Muscle of leg (tissue), 11 donors: ENCODE data around the gene RNF213. TPM values are rescaled to one million over a fixed set of nuclear protein-coding genes. Genes with fewer than 3 reads are reported as not detected.
"Not testable (repeated sequence)": the region's sequence is repeated elsewhere in the genome, so short reads cannot be mapped to it uniquely, and the experiment has no call there.

Experiments
- DNase-seq: peaks from one replicate; pipeline ENCODE4 v3.0.0; 2013
- H3K27ac ChIP-seq: one replicate; pipeline ENCODE4 v1.5.1; 2013; ENCODE audit warnings: mild to moderate bottlenecking, low read length, control low read depth
- H3K27me3 ChIP-seq: one replicate; pipeline ENCODE4 v1.6.1; 2013; ENCODE audit warnings: low read length; ENCODE audit not compliant: control insufficient read depth, insufficient read depth
- H3K36me3 ChIP-seq: one replicate; pipeline ENCODE4 v1.6.1; 2013; ENCODE audit warnings: low read length; ENCODE audit not compliant: control insufficient read depth, insufficient read depth
- H3K4me1 ChIP-seq: one replicate; pipeline ENCODE4 v1.6.1; 2013; ENCODE audit warnings: low read length; ENCODE audit not compliant: control insufficient read depth, insufficient read depth
- H3K4me3 ChIP-seq: one replicate; pipeline ENCODE4 v1.5.1; 2013; ENCODE audit warnings: low read length, control low read depth
- H3K9me3 ChIP-seq: replicated peaks from 2 replicates; pipeline ENCODE4 v1.6.1; 2013; ENCODE audit warnings: low read depth, low read length; ENCODE audit not compliant: control insufficient read depth
- WGBS: methylation state at CpG from one replicate; pipeline ENCODE4 v1.1.5; 2013; ENCODE audit warnings: missing lambda C conversion rate; ENCODE audit not compliant: insufficient coverage; 5-methylcytosine and 5-hydroxymethylcytosine counted together
- polyA plus RNA-seq, 8 donors: library from polyadenylated mRNA; unstranded; fragments of 120-200 nt; gene quantifications; one replicate each; pipeline versions ENCODE4 v1.2.1 to v1.2.3, GENCODE V29; 2013; ENCODE audit warnings: inconsistent platforms in 1 of 8, low replicate concordance in 1 of 8; ENCODE audit not compliant: insufficient read length in 8 of 8, insufficient read depth in 1 of 8
- total RNA-seq: library from RNA; stranded (reverse); fragments of 120-200 nt; gene quantifications from one replicate; pipeline ENCODE4 v1.2.4, GENCODE V29; 2013

The RNF213 gene
- total and polyA plus RNA-seq, 9 donors: 23.0 to 43.0 (median 32.9) TPM

DNA sequence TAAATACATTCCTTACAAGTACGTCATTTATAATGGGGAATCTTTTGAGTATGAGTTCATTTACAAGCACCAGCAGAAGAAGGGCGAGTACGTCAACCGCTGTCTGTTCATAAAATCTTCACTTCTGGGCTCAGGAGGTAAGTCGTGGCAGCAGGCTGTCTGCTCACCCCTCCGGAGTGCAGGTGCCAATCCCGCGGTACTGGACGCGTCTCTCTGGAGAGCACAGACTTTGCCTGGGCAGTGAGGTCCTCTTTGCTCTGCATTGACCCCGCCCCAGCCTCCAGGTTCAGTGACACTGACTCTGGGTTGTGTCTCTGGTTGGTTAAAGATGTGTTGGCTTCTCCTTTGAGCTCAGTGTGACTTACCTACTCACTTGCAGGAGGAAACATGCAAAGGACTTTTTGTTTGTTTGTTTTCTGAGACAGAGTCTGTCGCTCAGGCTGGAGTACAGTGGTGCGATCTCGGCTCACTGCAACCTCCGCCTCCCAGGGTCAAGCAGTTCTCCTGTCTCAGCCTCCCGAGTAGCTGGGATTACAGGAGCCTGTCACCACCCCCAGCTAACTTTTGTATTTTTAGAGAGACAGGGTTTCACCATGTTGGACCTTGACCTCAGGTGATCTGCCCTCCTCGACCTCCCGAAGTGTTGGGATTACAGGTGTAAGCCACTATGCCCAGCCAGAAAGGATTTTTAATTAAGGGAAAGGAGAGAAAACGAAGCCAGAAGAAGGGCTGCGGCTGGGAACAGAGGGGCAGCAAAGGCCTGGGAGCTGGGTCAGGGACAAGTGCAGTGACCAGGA is 31.2 kb downstream of the RNF213 start:
- no peak overlapping the region for H3K27ac ChIP-seq
- H3K36me3 ChIP-seq: peaks cover 87% of the 10 kb centered on the region
- 95% methylated on average over 12 of the region's 20 CpGs for WGBS
- H3K27me3 ChIP-seq: no peaks in the 10 kb centered on the region
- DNase-seq: no peak
- H3K9me3 ChIP-seq: no peaks in the 10 kb centered on the region
- no peak overlapping the region for H3K4me3 ChIP-seq
- no peaks in the 10 kb centered on the region for H3K4me1 ChIP-seq

DNA sequence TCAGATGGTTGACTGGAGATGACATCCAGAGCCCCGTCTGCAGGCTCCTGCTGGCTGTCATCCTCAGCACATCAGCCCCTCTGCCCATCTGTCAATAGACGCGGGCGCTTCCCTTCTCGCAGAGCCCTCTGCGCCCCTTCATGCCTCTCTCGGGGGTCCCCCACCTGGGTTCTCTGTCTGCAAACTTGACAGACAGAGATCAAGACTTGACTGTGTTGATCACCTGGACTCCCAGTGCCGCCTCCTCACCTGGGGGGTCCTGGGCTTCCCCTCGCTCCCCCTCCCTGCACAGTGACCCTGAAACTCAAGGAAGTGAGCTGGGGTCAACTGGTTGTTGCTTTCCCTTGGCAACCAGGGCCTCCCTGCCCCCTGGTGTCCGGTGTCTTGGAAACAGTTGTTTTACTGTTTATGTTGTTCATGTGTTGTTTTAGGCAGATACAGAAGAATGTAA is 31.9 kb downstream of the RNF213 start:
- DNase-seq: no peak
- H3K27me3 ChIP-seq: no peaks in the 10 kb centered on the region
- no peaks in the 10 kb centered on the region for H3K4me1 ChIP-seq
- no peak overlapping the region for H3K4me3 ChIP-seq
- 92% methylated on average over 8 of the region's 10 CpGs for WGBS
- peaks cover 91% of the 10 kb centered on the region for H3K36me3 ChIP-seq
- no peak overlapping the region for H3K27ac ChIP-seq
- no peaks in the 10 kb centered on the region for H3K9me3 ChIP-seq

- Histone ChIP-seq H3K9me3 (no peaks in the 10 kb centered on the region), H3K27me3 (no peaks in the 10 kb centered on the region), H3K4me3 (no peak overlapping the region), H3K4me1 (no peaks in the 10 kb centered on the region), H3K27ac (no peak overlapping the region), H3K36me3 (peaks cover 91% of the 10 kb centered on the region)
- peak; percentile 74 for DNase-seq
- 90% methylated on average over 2 of the region's 7 CpGs for WGBS
Measured at GRCh38 chr17:80294210-80294609, 33.6 kb downstream of the RNF213 start.

DNA sequence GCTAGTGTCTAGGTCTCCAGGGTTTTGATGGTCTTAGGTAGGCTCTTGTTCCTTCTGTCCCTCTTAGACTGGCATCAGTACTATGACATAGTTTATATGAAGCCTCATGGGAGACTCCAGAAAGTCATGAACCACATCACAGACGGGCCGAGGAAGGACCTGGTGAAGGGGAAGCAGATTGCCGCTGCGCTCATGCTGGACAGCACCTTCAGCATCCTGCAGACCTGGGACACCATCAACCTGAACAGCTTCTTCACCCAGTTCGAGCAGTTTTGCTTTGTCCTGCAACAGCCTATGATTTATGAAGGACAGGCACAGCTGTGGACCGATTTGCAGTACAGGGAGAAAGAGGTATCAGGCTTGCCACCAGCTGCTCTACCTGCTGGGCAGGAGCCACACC is 34.0 kb downstream of the RNF213 start:
- no peak overlapping the region for H3K4me3 ChIP-seq
- H3K4me1 ChIP-seq: no peaks in the 10 kb centered on the region
- no peak for DNase-seq
- H3K27me3 ChIP-seq: no peaks in the 10 kb centered on the region
- no peaks in the 10 kb centered on the region for H3K9me3 ChIP-seq
- H3K27ac ChIP-seq: no peak overlapping the region
- peaks cover 89% of the 10 kb centered on the region for H3K36me3 ChIP-seq
- 94% methylated on average over 4 of the region's 6 CpGs for WGBS

- H3K4me3 ChIP-seq: no peak overlapping the region
- peaks cover 89% of the 10 kb centered on the region for H3K36me3 ChIP-seq
- no peak overlapping the region for H3K27ac ChIP-seq
- no peaks in the 10 kb centered on the region for H3K27me3 ChIP-seq
- H3K4me1 ChIP-seq: no peaks in the 10 kb centered on the region
- DNase-seq: no peak
- WGBS: 100% methylated on average over 2 of the region's 5 CpGs
- H3K9me3 ChIP-seq: no peaks in the 10 kb centered on the region
Measured at GRCh38 chr17:80295146-80295545, 34.5 kb downstream of the RNF213 start.

DNA sequence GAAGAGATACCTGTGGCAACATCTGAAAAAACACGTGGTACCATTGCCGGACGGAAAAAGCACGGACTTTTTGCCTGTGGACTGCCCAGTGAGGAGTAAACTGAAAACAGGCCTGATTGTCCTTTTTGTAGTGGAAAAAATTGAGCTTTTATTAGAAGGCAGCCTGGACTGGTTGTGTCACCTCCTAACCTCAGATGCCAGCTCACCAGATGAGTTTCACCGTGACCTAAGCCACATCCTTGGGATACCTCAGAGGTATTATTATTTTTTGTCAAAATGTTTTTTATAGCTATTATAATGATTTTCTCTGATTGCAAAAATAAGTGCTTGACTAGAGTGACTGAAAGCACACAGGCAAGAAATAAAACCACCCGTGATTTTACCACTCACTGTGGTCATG is 34.9 kb downstream of the RNF213 start:
- 95% methylated on average over 4 of the region's 6 CpGs for WGBS
- Histone ChIP-seq H3K27ac (no peak overlapping the region), H3K9me3 (peaks cover 2% of the 10 kb centered on the region)

GRCh38 chr17:80296221-80296620 is 35.6 kb downstream of the RNF213 start:
- Histone ChIP-seq H3K27me3 (no peaks in the 10 kb centered on the region), H3K9me3 (peaks cover 5% of the 10 kb centered on the region), H3K4me3 (no peak overlapping the region), H3K36me3 (peaks cover 89% of the 10 kb centered on the region), H3K4me1 (no peaks in the 10 kb centered on the region), H3K27ac (no peak overlapping the region)
- DNase-seq: no peak
- WGBS: 88% methylated on average over 11 of the region's 14 CpGs

More for the DNA sequence above, 34.9 kb downstream of the RNF213 start:
- DNase-seq: no peak
- Histone ChIP-seq H3K4me1 (no peaks in the 10 kb centered on the region), H3K4me3 (no peak overlapping the region), H3K27me3 (no peaks in the 10 kb centered on the region), H3K36me3 (peaks cover 89% of the 10 kb centered on the region)

DNA sequence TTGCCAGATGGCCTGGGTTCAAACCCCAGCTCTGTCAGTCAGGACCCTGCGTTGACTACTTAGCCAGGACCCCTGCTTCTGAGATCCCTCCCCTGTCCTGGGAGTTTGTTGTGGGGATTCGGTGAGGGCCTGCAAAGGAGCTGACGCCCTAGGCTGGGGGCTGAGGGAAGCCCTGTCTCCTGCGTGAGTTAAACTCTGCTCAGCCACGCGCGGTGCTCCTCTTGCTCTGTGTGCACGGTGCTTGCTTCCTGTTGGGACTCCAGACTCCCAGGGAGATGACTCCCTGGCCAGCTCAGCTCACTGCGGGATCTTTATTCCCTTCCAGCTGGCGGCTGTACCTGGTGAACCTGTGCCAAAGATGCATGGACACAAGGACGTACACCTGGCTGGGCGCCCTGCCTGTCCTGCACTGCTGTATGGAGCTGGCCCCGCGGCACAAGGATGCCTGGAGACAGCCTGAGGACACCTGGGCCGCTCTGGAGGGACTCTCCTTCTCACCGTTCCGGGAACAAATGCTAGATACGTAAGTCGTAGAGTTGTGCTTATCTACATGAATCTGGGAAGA is 37.4 kb downstream of the RNF213 start:
- WGBS: 52% methylated on average over 16 of the region's 19 CpGs
- Histone ChIP-seq H3K4me1 (no peaks in the 10 kb centered on the region), H3K36me3 (peaks cover 83% of the 10 kb centered on the region), H3K27ac (no peak overlapping the region), H3K27me3 (no peaks in the 10 kb centered on the region), H3K9me3 (peaks cover 10% of the 10 kb centered on the region), H3K4me3 (no peak overlapping the region)
- no peak for DNase-seq

- not testable (repeated sequence) for H3K4me1 ChIP-seq, DNase-seq, H3K27me3 ChIP-seq, H3K4me3 ChIP-seq, H3K27ac ChIP-seq
- H3K9me3 ChIP-seq: peaks cover 22% of the 10 kb centered on the region
- WGBS: 100% methylated on average over 2 of the region's 4 CpGs
- peaks cover 86% of the 10 kb centered on the region for H3K36me3 ChIP-seq
Measured at GRCh38 chr17:80299350-80300100, 38.9 kb downstream of the RNF213 start.

- DNase-seq, H3K4me1 ChIP-seq, H3K27ac ChIP-seq, H3K4me3 ChIP-seq, H3K27me3 ChIP-seq: not testable (repeated sequence)
- Histone ChIP-seq H3K36me3 (peaks cover 81% of the 10 kb centered on the region), H3K9me3 (peaks cover 25% of the 10 kb centered on the region)
- WGBS: 100% methylated on average over 2 of the region's 2 CpGs
Measured at GRCh38 chr17:80300756-80301155, 40.1 kb downstream of the RNF213 start.
